Stimulated activated naive CD8-positive, alpha-beta T cell treated with anti-CD3 and anti-CD28 coated beads, Interleukin-15, Interleukin-2, amounts not matched to agents 100 U/mL and 50 U/mL, for 24 hours (primary cell): ENCODE measurements around the gene C2orf76.

Experiments
- ATAC-seq: fragments of 150-1000 bp; cut with Tn5 transposase; one replicate; pipeline ENCODE4 v1.10.0; 2021
- DNase-seq: peaks from one replicate; pipeline ENCODE4 v3.0.0; 2021

Gene C2orf76

DNA sequence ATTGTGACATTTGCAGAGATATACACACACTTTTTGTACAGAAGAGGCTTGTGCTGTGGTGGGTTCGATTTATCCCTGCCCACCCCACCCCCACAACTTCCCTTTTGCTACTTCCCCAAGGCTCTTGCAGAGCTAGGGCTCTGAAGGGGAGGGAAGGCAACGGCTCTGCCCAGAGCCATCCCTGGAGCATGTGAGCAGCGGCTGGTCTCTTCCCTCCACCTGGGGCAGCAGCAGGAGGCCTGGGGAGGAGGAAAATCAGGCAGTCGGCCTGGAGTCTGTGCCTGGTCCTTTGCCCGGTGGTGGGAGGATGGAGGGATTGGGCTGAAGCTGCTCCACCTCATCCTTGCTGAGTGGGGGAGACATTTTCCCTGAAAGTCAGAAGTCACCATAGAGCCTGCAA is 103.0 kb downstream of the C2orf76 start:
- DNase-seq (no peak), ATAC-seq (no peak)

DNA sequence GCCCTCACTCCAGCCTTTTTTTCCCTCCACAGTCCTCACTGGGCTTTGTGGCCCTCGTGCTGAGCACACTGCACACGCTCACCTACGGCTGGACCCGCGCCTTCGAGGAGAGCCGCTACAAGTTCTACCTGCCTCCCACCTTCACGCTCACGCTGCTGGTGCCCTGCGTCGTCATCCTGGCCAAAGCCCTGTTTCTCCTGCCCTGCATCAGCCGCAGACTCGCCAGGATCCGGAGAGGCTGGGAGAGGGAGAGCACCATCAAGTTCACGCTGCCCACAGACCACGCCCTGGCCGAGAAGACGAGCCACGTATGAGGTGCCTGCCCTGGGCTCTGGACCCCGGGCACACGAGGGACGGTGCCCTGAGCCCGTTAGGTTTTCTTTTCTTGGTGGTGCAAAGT is 103.6 kb downstream of the C2orf76 start:
- no peak for ATAC-seq

DNA sequence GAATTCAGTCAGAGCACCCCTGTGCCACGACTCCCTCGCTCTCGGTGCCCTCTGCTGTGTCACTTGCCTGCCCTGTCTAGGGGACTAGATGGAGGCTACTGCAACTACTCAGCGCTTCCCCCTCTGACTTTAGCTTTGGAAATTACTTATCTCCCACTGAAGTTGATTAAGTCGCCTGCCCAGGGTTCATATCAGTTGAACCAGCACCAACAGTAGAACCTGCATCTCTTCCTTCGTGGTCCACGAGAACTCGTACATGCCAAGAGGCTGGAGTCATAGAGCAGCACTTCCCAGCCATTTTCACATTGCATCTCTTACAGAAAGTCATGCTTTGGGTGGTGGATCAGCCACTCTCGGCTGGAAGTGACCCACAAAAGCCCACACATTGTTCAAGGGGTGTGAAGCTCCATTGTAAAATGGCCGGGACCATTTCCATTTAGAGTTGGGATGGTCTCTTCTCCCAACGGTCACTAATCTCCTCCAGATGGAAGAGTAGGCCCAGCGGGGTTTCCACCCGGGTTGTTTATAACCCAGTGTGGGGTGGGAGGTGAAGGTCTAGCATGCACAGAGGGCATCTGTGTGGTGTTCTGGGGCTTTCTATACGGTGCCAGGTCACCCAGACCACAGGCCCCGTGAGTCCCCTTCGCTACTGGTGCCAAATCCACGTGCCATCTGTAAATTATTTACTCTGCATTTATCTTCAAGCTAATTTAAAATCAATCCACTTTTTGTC is 105.0 kb downstream of the C2orf76 start:
- no peak for ATAC-seq
- DNase-seq: no peak

More for the DNA sequence above, 103.6 kb downstream of the C2orf76 start:
- DNase-seq: no peak

DNA sequence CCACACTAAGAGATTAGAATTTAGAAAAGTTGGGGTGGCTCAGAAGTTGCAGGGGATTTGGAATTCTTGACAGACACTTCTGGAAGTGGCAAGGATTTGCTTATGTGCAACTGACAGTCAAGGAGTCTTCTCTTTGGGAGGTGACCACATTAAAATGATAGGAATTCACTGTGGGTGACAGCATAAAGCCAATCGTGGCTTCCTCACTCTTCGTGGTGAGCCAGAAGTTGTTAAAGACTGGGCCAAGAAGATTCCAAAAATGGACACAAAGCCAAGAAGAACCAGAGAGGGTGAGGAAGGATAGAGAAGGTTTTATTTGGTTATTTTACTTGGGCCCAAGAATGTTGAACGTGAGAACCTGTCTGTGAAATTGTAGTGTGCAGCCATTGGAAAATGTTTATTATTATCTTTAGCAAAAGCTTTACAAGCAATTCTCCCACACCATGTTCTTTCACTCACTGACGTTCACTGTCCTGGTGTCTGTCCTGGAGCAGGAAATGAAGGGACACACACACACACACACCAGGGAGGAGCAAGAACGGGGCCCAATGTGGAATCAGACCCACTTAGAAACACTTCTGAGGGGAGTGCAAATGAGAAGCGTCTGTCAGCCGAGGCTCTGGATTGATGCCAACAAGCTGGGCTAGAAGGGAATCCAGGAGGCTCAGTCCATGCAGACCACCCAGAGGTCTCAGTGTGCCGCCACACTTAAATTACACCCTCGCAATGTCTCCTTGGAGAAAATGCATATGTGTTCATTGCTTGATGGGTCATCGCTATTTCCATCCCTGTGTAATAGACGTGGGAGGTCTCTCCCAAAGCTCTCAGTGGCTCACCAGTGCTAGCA is 105.8 kb downstream of the C2orf76 start:
- DNase-seq: no peak
- ATAC-seq: no peak

DNA sequence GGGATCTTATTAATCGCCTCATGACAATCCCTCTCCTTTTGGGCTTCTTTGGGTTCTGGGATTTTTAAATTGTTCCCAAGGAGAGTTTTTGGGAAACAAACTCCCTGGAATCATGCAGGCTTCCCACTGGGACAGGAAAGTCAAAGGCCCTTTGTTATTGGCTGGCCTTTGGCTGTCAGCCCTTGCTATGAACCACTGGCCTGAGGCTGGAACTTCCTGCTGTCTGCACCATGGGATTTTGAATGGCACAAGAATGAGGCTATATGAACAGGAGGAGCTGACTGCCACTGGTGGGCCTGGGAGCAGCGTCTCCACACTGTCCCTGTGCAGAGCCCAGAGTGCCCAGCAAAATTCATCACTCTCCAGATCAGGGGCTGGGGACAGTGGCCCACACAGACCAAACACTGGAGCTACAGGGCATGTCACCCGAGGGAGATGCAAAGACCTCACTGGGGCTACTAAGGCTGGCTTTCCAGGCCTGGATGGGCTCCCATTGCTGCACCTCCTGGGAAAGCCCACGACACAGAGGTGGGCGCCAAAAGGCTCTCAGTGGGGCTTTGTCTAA is 107.3 kb downstream of the C2orf76 start:
- no peak for DNase-seq
- ATAC-seq: no peak

DNA sequence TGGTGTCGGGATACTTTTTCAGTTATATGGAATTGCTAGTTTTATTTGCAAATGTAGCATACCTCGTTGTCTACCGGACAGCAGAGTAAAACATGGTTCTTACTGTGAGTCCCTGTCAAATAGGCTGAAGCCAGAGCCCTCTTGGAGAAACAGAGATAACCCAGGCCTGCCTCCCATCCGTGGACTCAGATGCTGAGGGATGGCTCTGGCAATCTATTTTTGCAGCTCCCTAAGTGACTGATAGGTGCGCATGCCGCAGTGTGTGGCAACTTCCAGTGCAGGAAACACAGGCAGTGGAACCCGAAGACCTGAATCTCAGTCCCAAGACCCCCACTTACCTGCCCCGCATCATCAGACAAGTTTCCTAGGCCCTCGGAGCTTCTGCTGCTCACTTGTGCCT is 109.4 kb downstream of the C2orf76 start:
- no peak for ATAC-seq
- no peak for DNase-seq

DNA sequence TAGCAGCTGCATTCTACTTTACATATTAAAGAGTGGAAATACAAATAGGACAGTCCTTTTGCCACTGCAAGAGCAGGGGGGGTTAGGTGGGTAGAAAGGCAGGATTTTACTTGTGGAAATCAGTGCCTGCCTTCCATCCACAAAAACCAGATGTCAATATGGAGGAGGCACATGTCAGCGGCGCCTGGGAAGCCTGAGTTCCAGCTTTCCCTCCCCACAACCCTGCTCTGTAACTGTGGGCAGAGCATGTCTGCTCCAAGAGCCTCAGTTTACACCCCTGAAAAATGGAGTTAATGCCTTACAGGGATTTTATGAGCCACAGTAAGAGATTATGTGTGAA is 110.1 kb downstream of the C2orf76 start:
- ATAC-seq (no peak), DNase-seq (no peak)

DNA sequence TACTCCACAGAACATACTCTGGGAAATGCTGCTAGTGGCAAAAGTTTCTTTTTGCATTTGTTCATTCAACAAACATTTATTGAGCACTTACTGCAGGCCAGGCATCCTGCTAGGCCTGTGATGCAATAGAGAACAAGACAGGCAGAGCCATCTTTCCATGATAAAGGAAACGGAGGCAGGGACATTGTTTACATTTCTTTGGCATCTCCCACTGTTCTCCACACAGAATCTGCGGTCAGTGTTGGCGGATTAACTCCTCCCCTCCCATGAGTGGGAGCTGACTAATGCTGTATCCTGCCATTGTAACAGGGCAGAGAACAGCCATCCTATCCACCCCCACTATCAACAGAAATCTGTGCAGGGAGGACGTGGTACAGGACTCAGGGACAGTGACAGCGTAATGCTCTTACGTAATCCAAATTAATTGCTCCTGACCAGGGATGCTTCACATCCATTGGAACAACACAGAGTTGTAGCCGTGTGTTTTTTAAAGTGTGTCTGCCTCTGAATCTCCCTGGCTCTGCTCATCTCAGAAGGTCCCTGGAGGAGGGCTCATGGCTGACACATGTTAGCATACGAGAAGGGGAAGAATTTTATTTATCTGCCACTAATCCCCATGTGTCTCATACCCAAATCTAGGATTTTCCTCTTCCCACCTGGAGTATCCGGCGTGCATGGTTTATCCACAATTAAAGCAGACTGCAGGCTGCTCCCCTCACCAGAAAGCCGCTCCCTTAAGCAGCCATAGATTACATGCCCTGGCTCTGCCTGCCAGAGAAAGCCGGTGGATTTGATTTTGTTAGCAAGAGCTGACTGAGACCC is 110.7 kb downstream of the C2orf76 start:
- no peak for DNase-seq
- no peak for ATAC-seq

DNA sequence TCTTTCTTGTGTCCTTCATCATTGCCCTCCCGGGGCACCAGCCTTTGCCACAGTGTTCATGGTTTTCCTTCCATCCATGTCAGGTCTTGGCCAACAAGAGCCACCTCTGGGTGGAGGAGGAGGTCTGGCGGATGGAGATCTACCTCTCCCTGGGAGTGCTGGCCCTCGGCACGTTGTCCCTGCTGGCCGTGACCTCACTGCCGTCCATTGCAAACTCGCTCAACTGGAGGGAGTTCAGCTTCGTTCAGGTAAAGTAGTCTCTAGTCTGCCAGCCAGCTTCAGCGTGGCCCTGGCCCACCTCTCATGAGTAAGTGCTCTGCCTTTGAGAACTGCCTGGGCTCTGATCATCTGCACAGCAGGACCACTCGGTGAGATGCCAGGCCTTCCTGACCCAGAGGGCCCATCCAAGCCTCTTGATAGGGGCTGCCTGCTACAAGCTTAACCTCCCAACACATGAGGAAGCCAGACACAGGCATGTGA is 112.0 kb downstream of the C2orf76 start:
- ATAC-seq: no peak
- no peak for DNase-seq

DNA sequence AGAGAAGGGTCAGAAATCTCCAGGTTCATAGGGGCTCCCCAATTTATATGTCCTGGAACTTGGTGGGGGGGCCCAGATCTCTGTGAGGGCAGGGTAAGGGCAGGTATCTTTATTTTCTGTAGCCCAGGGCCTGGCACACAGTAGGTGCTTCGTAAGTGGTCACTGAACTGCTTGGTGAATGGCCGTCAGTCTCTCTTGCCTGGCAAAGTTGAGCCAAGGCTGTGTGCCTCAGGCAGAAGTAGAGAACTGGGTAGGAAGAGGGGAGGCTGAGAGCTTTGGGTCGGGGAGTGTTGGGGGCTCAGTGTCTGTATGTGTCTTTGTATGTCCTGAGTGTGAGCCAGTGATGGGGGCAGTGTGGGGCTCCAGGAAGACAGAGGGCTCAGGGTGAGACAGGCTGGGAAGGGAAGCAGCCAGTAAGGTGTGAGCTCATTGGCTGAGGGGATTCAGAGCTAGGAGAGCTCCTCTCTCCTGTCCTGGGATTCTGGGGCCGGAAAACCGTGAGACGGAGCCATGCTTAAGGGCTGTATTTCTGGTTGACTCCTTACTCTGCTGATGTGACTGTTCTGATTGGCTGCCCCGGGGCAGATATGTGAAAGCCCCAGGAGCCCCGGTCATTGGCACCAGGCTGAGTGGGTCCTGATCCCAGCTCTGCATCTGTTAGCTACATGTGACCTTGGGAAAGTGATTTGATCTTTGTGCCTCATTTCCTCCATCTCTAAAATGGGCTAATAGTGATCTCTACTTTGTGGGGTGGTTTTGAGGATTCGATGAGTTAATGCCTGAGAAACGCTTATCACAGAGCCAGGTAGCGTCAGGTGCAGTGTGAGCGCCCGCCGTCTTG is 112.7 kb downstream of the C2orf76 start:
- DNase-seq (no peak), ATAC-seq (no peak)

DNA sequence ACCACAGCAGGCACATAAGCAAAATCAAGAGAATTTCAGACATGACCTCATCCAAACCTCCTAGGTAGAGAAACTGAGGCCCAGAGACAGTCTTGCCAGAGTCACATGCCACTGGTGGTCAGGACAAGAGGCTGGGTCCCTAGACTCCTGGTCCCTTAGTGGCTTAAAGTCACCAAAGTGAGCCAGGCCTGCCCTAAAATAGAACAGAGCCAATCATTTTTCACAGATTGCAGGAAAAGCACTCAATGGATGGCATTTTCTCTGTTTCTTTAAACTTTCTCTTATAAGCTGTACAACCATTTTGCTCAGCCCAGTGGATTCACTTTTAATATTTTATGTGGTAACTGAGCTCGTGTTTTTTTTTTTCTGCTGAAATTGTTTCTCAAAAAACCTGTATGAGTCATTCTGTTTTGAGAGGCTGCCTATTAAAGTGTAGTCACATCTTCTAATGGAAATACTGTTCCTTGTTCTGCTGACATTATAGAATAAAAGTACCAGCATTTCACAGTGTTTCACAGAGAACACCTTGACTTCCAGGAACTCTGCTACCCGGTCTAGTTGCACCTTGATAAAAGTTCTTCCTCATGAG is 113.4 kb downstream of the C2orf76 start:
- ATAC-seq: no peak
- no peak for DNase-seq
